HepG2 (cell line): ENCODE results near the gene BICRAL. TPM values are rescaled to one million over a fixed set of nuclear protein-coding genes. Genes with fewer than 3 reads are reported as not detected.

Experiments
- CEBPB ChIP-seq: IDR thresholded peaks from 2 replicates; pipeline ENCODE4 v1.6.1; 2011; ENCODE audit warnings: low read depth, low read length, improper control_type of control experiment, borderline replicate concordance
- CHD4 ChIP-seq: fragments of 200-600 bp; sonication (generic); IDR thresholded peaks from 2 replicates; pipeline ENCODE4 v1.7.0; 2017; ENCODE audit warnings: mild to moderate bottlenecking, low read length, borderline replicate concordance
- EZH2 ChIP-seq: conservative IDR thresholded peaks from 2 replicates; pipeline ENCODE4 v1.6.1; 2012; ENCODE audit warnings: mild to moderate bottlenecking, low read depth, low read length, moderate library complexity
- GFI1 ChIP-seq: sonication (generic); formaldehyde crosslinking; IDR thresholded peaks from 2 replicates; pipeline ENCODE4 v1.5.0; 2020; ENCODE audit warnings: missing genetic modification reagents, mild to moderate bottlenecking, borderline replicate concordance
- GMEB1 ChIP-seq: sonication (generic); formaldehyde crosslinking; IDR thresholded peaks from 2 replicates; pipeline ENCODE4 v1.5.1; 2020; ENCODE audit warnings: missing genetic modification reagents, mild to moderate bottlenecking, borderline replicate concordance
- IKZF4 ChIP-seq: sonication (generic); formaldehyde crosslinking; IDR thresholded peaks from 2 replicates; pipeline ENCODE4 v1.5.1; 2020; ENCODE audit warnings: borderline replicate concordance, mild to moderate bottlenecking, low read depth, missing genetic modification reagents; ENCODE audit errors: not compliant biosample characterization
- MTF2 ChIP-seq: sonication (generic); formaldehyde crosslinking; IDR thresholded peaks from 2 replicates; pipeline ENCODE4 v1.5.0; 2020; ENCODE audit warnings: missing genetic modification reagents, borderline replicate concordance
- NR2F2 ChIP-seq: IDR thresholded peaks from 2 replicates; pipeline ENCODE4 v1.6.1; 2012; ENCODE audit warnings: low read depth, inconsistent platforms, borderline replicate concordance
- SMARCC2 ChIP-seq: fragments of 450-650 bp; IDR thresholded peaks from 2 replicates; pipeline ENCODE4 v1.6.1; 2017; ENCODE audit warnings: antibody characterized with exemption, mild to moderate bottlenecking
- SP2 ChIP-seq: sonication (generic); formaldehyde crosslinking; IDR thresholded peaks from 2 replicates; pipeline ENCODE4 v1.5.1; 2020; ENCODE audit warnings: mild to moderate bottlenecking, missing genetic modification reagents
- STAG1 ChIP-seq: sonication (generic); formaldehyde crosslinking; IDR thresholded peaks from 2 replicates; pipeline ENCODE4 v1.4.0; 2020; ENCODE audit warnings: missing genetic modification reagents
- TAF15 ChIP-seq: fragments of 200-400 bp; formaldehyde crosslinking; IDR thresholded peaks from one replicate; pipeline ENCODE4 v1.6.1; 2018; ENCODE audit warnings: mild to moderate bottlenecking, low read depth, low read length; ENCODE audit not compliant: poor library complexity, severe bottlenecking
- ZNF3 ChIP-seq: IDR thresholded peaks from 2 replicates; pipeline ENCODE4 v1.7.0; 2017; ENCODE audit warnings: inconsistent platforms
- ZNF354B ChIP-seq: sonication (generic); formaldehyde crosslinking; IDR thresholded peaks from 2 replicates; pipeline ENCODE4 v1.8.0; 2022; ENCODE audit warnings: mild to moderate bottlenecking, missing genetic modification reagents
- ZNF430 ChIP-seq: sonication (generic); formaldehyde crosslinking; IDR thresholded peaks from 2 replicates; pipeline ENCODE4 v1.9.0; 2021; ENCODE audit warnings: mild to moderate bottlenecking, missing genetic modification reagents
- ZNF567 ChIP-seq: sonication (generic); formaldehyde crosslinking; IDR thresholded peaks from 2 replicates; pipeline ENCODE4 v1.8.1; 2023; ENCODE audit warnings: mild to moderate bottlenecking, missing genetic modification reagents, borderline replicate concordance
- ZNF639 ChIP-seq: conservative IDR thresholded peaks from 2 replicates; pipeline ENCODE4 v1.6.1; 2018; ENCODE audit warnings: missing genetic modification reagents
- ZSCAN12 ChIP-seq: sonication (generic); formaldehyde crosslinking; IDR thresholded peaks from 2 replicates; pipeline ENCODE4 v1.9.0; 2021; ENCODE audit warnings: mild to moderate bottlenecking, missing genetic modification reagents
- polyA plus RNA-seq, 8 experiments: library from polyadenylated mRNA; depleted of rRNA in 3 of 8; stranded (reverse) in 7 of 8; unstranded in 1 of 8; fragments of >200 nt; fragmentation: Illumina TruSeq in 4 of 8; extraction: Trizol in 4 of 8; gene quantifications; 2 replicates each; pipeline versions ENCODE4 v1.2.1 to v1.2.3, GENCODE V29; 2011 to 2016; ENCODE audit warnings: low read depth in 4 of 8, missing spikeins in 1 of 8, mixed read lengths in 1 of 8; ENCODE audit not compliant: insufficient read depth in 1 of 8
- total RNA-seq, 5 experiments: library from RNA; depleted of rRNA; stranded (reverse); fragments of >200 nt; fragmentation: Illumina TruSeq; extraction: Trizol; gene quantifications; 2 replicates each; pipeline ENCODE4 v1.2.3, GENCODE V29; 2016; ENCODE audit warnings: low read depth in 1 of 5
- TF ChIP-seq, protein P1 (sequence below): sonication (generic); IDR thresholded peaks from 2 replicates; pipeline ENCODE4 v1.6.1; 2016; ENCODE audit warnings: low read depth, borderline replicate concordance
- TF ChIP-seq, protein P2 (sequence below): sonication (generic); formaldehyde crosslinking; IDR thresholded peaks from 2 replicates; pipeline ENCODE4 v1.8.0; 2022; ENCODE audit warnings: low read depth, missing genetic modification reagents

BICRAL gene
- total and polyA plus RNA-seq, 2 of the 13 experiments (the other 11 are each of a cell fraction or from before 2014, with no cell fraction given), result 5.0 to 13.5 TPM

GRCh38 chr6:42783177-42783875, 1.5 kb downstream of the BICRAL start (continued):
- TF ChIP-seq GMEB1 (CRISPR knock-in tag) (peak; percentile 56; the same call in 1 of the 2 replicates), CEBPB (no peak), EZH2 (no peak), ZNF430 (CRISPR knock-in tag) (peak; percentile 58), GFI1 (CRISPR knock-in tag) (peak; percentile 16; the same call in 1 of the 2 replicates), MTF2 (CRISPR knock-in tag) (no peak), ZNF354B (CRISPR knock-in tag) (no peak), NR2F2 (no peak), SMARCC2 (no peak), TAF15 (peak; percentile 97), STAG1 (0 out of 2 replicates have a peak, but pooled peaks have one; percentile 3), SP2 (CRISPR knock-in tag) (peak; percentile 22; the same call in 1 of the 2 replicates), ZSCAN12 (peak; percentile 91; the same call in 1 of the 2 replicates), ZNF3 (no peak), IKZF4 (CRISPR knock-in tag) (peak; percentile 54), ZNF567 (CRISPR knock-in tag) (no peak), CHD4 (no peak), ZNF639 (CRISPR knock-in tag) (peak; percentile 44; the same call in 1 of the 2 replicates)
- TF ChIP-seq, protein P1, sequence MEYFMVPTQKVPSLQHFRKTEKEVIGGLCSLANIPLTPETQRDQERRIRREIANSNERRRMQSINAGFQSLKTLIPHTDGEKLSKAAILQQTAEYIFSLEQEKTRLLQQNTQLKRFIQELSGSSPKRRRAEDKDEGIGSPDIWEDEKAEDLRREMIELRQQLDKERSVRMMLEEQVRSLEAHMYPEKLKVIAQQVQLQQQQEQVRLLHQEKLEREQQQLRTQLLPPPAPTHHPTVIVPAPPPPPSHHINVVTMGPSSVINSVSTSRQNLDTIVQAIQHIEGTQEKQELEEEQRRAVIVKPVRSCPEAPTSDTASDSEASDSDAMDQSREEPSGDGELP, result no peak
- TF ChIP-seq, protein P2, sequence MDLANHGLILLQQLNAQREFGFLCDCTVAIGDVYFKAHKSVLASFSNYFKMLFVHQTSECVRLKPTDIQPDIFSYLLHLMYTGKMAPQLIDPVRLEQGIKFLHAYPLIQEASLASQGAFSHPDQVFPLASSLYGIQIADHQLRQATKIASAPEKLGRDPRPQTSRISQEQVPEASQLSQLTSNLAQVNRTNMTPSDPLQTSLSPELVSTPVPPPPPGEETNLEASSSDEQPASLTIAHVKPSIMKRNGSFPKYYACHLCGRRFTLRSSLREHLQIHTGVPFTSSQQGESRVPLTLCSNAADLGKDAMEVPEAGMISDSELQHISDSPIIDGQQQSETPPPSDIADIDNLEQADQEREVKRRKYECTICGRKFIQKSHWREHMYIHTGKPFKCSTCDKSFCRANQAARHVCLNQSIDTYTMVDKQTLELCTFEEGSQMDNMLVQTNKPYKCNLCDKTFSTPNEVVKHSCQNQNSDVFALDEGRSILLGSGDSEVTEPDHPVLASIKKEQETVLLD (CRISPR knock-in tag), result no peak
